Non-pigmented ciliary epithelial cell (primary cell): ENCODE measurements around the gene ELL.

Experiments used
- DNase-seq: peaks from one replicate; pipeline ENCODE4 v3.0.0-alpha.2; 2010; ENCODE audit warnings: low read depth

Gene ELL

DNA sequence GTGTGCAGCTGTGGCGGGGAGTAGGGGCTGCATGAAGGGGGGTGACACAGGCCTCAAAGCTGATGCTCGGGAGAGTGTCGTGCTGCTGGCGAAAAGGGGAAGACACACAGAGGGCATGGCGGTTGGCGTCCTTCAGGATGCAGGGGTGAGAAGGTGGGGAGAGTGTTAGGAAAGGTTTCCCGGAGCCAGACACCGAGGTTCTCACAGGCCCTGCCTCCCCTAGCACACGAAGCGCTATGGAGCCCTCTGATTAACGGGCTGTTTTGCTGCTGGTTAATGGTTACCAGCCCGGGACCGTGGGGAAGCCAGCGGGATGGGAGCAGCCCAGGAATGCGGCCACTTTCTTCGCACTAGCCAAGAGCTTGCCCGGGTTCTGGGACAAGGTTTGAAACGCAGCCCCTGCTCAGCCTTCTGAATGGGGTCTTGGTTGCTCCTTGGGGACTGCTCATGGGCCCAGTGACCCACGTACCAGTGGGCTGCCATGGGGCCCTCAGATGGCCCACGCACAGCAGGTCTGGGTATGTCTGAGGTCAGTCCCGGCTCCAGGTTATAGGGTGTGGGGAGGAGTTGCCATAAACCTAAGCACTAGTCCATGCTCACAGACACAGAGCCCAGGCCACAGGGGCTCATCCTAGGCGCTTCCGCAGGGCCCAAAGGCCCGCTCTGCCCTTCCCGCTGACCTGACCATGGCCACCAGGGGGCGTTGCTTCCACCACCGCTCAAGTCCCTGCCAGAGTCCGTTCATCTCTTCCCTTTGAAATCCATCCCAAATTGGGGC, 52.6 kb downstream of the ELL start:
- DNase-seq: no peak

- DNase-seq: no peak
Measured at GRCh38 chr19:18468517-18468916, 53.4 kb downstream of the ELL start.

GRCh38 chr19:18467978-18468377, 53.9 kb downstream of the ELL start:
- DNase-seq: no peak

- no peak for DNase-seq
Measured at GRCh38 chr19:18466354-18466753, 55.5 kb downstream of the ELL start.

DNA sequence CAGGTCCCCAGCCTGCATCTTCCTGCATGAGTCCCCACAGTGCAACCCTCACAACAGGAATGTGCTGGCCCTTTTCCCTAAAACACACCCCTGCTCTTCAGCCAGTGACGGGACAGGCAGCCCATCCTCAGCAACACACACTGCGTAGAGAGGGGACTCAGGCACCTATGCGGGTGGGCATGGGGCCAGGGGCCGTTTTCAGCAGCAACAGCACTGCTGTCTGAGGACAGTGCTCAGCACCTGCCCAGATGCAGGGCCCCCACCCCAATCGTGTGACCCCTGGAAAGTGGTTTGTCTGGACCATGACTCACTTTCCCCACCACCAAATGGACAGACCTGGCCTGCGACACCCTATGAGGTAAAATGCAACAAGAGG, 55.9 kb downstream of the ELL start:
- DNase-seq: no peak

GRCh38 chr19:18465214-18465963, 56.5 kb downstream of the ELL start:
- no peak for DNase-seq

DNA sequence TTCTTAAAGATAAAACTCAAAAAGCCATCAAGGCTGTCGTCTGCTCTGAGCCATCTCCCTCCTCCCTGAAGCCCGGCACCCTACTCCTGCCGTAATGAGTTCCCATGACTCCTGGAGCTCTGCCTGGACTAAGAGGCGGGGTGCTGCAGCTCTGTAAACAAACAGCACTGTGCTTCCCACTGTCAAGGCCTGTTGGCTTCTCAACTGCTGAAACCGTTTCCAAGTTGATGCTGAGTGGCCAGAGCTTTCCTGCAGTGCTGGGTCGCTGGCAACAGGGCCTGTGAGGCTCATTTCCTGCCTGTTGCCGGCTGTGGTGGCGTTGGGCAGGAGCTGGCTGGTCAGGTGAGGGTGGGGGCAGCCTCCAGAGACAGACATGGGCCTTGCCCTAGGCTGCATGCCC, 57.2 kb downstream of the ELL start:
- peak; percentile 60 for DNase-seq

DNA sequence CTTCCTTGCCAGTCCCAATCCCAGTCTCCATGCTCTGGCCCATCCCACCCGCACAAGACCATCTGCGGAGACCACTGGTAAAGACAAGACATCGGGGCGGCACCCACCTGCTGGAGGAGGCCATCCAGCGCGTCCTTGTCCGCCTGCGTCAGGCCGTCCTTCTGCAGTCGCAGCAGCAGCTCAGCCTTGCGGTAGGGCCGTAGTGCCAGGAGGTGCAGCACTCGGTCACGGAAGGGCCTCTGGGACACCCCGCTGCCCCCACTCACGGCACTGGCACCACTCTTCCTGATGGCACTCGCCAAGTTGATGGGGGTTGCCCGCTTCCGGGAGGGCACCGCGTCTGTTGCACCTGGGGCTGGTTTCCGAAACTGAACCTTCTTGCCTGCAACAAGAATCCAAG, 60.4 kb downstream of the ELL start:
- DNase-seq: no peak

DNA sequence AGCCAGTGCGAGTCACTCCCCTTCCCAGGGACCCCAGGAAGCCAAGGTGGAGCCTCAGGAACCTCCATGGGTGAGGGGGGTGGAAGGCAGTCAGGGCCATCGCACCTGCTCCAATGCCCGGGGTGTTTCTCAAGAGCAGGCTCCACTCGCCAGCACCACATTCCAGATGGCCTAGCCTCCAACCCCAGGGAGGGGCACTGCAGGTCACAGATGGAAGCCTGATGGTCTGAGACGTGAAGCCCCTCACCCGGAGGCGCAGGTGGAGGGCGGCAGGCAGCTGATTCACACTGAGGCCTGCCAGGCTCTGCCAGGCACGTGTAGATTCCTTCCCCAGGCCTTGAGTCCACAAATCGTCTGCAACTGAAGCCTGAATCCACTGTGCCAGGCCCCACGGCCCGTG, 61.0 kb downstream of the ELL start:
- no peak for DNase-seq

- DNase-seq: no peak
Measured at GRCh38 chr19:18457483-18458331, 64.2 kb downstream of the ELL start.

GRCh38 chr19:18456974-18457373, 64.9 kb downstream of the ELL start:
- no peak for DNase-seq

GRCh38 chr19:18456279-18456678, 65.6 kb downstream of the ELL start:
- DNase-seq: no peak

GRCh38 chr19:18453269-18454024, 68.4 kb downstream of the ELL start:
- no peak for DNase-seq

- no peak for DNase-seq
Measured at GRCh38 chr19:18452386-18452785, 69.5 kb downstream of the ELL start.

DNA sequence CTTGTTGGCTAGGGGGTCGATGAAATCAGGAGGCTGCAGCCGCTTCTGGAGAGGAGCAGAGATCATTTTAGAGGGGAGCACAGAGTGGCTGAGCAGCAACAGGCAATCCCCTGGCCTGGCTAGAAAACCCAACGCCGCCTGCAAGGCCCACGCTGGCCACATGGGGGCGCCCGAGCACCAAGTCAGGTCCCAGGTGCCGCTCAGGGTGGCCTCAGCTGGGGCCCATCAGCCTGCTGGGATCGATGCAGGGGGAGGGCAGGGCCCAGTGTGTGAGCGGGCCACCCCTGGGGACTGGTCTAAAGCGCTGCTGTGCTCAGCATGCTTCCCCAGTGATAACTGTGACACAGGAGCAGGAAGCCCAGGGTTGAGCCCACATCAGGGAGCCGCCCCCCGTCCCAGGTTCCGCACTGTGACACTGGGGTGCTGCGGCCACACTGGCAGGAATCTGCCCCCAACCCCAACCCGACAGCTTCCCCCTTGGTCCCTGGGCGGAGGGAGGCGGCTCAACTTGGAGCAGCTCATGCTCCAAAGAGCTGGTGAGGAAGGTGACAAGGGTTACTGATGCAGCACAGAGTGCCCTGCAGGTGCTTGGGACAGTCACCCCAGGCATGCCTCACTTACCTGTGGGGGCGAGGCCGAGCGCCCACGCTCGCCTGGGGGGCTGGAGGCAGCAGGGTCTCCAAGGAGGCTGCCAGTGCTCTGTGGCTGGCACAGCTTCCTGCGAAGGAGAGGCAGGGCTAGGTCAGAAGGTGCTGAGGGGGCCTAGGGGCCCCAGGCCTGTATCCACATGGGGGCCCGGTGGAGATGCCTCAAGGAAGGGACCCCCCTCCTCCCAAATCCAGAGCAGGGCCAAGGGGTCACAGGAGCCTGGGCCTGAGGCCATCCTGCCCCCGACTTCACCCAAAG, 70.7 kb downstream of the ELL start:
- no peak for DNase-seq

- no peak for DNase-seq
Measured at GRCh38 chr19:18450021-18450930, 71.6 kb downstream of the ELL start.

- DNase-seq: no peak
Measured at GRCh38 chr19:18449552-18449951, 72.3 kb downstream of the ELL start.

DNA sequence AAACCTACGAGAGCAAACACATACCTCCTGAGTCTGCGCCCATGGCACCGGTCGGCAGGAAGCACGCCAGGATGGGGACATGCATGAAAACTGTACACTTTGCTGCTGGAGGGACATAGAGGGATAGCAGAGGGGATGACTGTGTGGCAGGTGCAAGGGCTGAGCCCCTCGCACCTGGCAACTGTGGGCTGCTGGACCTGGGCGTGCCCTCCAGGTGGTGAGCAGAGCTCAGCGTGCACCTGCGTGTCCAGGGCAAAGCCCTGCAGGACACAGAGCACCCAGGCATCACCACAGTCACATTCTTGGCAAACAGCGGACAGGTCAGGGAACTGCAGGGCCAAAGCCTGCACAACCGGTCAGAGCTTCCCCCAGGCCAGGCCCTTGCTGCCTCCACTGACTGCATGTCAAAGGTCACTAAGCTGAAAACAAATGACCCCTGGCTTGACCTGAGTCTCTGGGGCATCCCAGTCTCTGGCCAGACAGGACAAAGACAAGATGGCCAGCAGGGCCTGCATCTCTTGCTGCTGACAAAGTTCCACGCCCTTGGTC, 75.0 kb downstream of the ELL start:
- DNase-seq: no peak

GRCh38 chr19:18446145-18446810, 75.6 kb downstream of the ELL start:
- no peak for DNase-seq
